Measurements from ENCODE around the gene VTI1A.

- TF ChIP-seq POLR2AphosphoS5 (IDR thresholded peaks at IDR 0.05; ENCODE audit: borderline replicate concordance, low read depth, low read length) (no peak), EZH2 (IDR thresholded peaks at IDR 0.05) (no peak), FOXP2 (optimal IDR thresholded peaks at IDR 0.05; ENCODE audit: control extremely low read depth, extremely low read length, insufficient read depth) (no peak)
Measured at GRCh38 chr10:112515852-112516251, 68.8 kb downstream of the VTI1A start.

Data from SK-N-MC (cell line).